ENCODE results near the gene GYS2. TPM values are rescaled to one million over a fixed set of nuclear protein-coding genes. Genes with fewer than 3 reads are reported as not detected.

GYS2 gene
- total and polyA plus RNA-seq, 8 donors = 0.33 TPM; not detected in 7

DNA sequence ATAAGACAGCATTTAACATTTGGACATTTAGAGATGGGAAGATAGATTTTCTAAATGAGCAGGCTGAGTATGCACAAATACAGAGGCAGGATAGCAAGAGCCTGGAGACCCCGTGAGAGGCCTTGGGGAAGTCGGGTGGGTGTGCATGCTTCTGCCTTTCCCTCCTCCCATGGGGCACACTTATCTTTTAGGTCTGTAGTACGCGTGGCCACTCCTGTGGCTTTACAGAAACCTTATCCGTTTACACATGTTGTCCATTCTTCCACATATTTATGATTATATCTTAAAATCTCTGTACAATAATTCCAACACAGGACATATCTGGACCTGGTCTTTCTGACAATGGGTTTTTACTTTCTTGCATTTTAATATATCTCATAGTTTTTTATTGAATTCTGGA is 33.6 kb downstream of the GYS2 start:
- Histone ChIP-seq H3K4me1 (no peaks in the 10 kb centered on the region), H3K4me3 (no peak overlapping the region), H3K9me3 (no peaks in the 10 kb centered on the region), H3K36me3 (no peaks in the 10 kb centered on the region), H3K27ac (no peak overlapping the region), H3K27me3 (no peaks in the 10 kb centered on the region)
- no peak for DNase-seq
- WGBS, 5 donors = 50 to 66% (median 60%) methylated on average over 5 of the region's 5 CpGs
- intact Hi-C loops (cut with DNase I; ENCODE audit: low total_unique reads) = no loop called here
- TF ChIP-seq POLR2AphosphoS5 (IDR thresholded peaks at IDR 0.05) (no peak), POLR2A (IDR thresholded peaks at IDR 0.05) (no peak), CTCF (IDR thresholded peaks at IDR 0.05) (no peak), EP300 (IDR thresholded peaks at IDR 0.05) (no peak)

DNA sequence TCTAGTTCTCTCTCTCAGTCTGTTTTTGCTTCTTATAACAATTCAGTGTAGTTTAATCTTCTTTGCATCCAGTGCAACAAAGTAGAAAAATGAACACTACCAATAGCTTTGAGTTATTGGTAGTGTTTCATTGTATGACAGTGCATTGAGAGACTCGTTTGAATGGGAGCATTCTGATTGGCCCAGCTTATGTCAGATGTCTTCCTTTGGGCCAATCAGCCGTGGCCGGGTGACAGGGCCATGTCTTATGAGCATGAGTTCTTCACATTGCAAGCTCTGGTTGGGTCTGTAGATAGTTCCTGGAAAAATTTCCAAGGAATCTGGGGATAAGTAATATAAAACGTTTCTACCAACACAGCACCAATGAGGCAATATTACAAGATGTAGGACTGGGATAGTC is 36.5 kb downstream of the GYS2 start:
- DNase-seq = no peak
- Histone ChIP-seq H3K9me3 (no peaks in the 10 kb centered on the region), H3K27ac (no peak overlapping the region), H3K4me3 (no peak overlapping the region), H3K36me3 (no peaks in the 10 kb centered on the region), H3K27me3 (no peaks in the 10 kb centered on the region), H3K4me1 (no peaks in the 10 kb centered on the region)
- 85 to 92% (median 89%) methylated on average over 4 of the region's 4 CpGs for WGBS, 5 donors
- TF ChIP-seq POLR2A (IDR thresholded peaks at IDR 0.05) = no peak
- intact Hi-C loops (cut with DNase I; ENCODE audit: low total_unique reads) = no loop called here

DNA sequence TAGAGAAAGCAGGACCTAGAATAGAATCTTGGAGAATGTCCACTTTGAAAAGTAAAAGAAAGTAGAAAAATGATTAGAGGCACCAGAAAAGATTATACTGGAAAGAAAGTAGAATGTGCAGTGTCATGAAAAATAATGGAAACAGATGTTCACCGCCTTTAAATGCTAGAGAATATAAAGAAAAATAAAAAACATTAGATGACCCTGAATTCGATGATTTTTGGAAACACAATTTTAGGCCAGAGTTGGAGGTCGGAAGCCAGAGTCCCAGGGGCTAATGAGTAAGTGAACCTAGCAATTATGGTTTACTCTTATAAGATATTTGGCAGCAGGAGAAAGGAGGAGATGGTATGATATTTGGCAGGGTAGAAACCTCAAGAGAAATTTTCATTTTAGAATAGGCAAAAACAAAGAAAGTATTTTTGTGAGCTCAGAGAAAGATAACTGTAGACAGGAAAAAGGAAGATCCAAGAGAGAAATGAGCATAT is 37.7 kb downstream of the GYS2 start:
- WGBS, 5 donors = 90 to 94% (median 90%) methylated on average over 3 of the region's 3 CpGs
- DNase-seq = no peak
- intact Hi-C loops (cut with DNase I; ENCODE audit: low total_unique reads) = no loop called here
- Histone ChIP-seq H3K4me1 (no peaks in the 10 kb centered on the region), H3K27me3 (no peaks in the 10 kb centered on the region), H3K27ac (no peak overlapping the region), H3K4me3 (no peak overlapping the region), H3K36me3 (no peaks in the 10 kb centered on the region), H3K9me3 (no peaks in the 10 kb centered on the region)
- no peak for TF ChIP-seq POLR2A (IDR thresholded peaks at IDR 0.05)
- TF ChIP-seq POLR2AphosphoS5 (IDR thresholded peaks at IDR 0.05) = no peak
- no peak for TF ChIP-seq CTCF (IDR thresholded peaks at IDR 0.05)
- TF ChIP-seq EP300 (IDR thresholded peaks at IDR 0.05) = no peak

GRCh38 chr12:21566223-21566906 is 38.3 kb downstream of the GYS2 start:
- Histone ChIP-seq H3K27ac (no peak overlapping the region), H3K27me3 (no peaks in the 10 kb centered on the region), H3K4me1 (no peaks in the 10 kb centered on the region), H3K36me3 (no peaks in the 10 kb centered on the region), H3K4me3 (no peak overlapping the region), H3K9me3 (no peaks in the 10 kb centered on the region)
- no peak for DNase-seq
- 80 to 86% (median 83%) methylated on average over 5 of the region's 5 CpGs for WGBS, 5 donors
- TF ChIP-seq POLR2A (IDR thresholded peaks at IDR 0.05) (no peak), CTCF (IDR thresholded peaks at IDR 0.05) (no peak), POLR2AphosphoS5 (IDR thresholded peaks at IDR 0.05) (no peak), EP300 (IDR thresholded peaks at IDR 0.05) (no peak)
- intact Hi-C loops (cut with DNase I; ENCODE audit: low total_unique reads) = no loop called here

GRCh38 chr12:21562859-21563258 is 41.8 kb downstream of the GYS2 start:
- no peaks in the 10 kb centered on the region for H3K9me3 ChIP-seq
- H3K27ac ChIP-seq = no peak overlapping the region
- H3K4me1 ChIP-seq = no peaks in the 10 kb centered on the region
- H3K4me3 ChIP-seq = no peak overlapping the region
- no peak for TF ChIP-seq CTCF (IDR thresholded peaks at IDR 0.05)
- DNase-seq = no peak
- intact Hi-C loops (cut with DNase I; ENCODE audit: low total_unique reads) = no loop called here
- 40 to 50% (median 46%) methylated on average over 2 of the region's 2 CpGs for WGBS, 5 donors
- H3K36me3 ChIP-seq = no peaks in the 10 kb centered on the region
- H3K27me3 ChIP-seq = no peaks in the 10 kb centered on the region
